A673 (cell line): Measurements from ENCODE around the gene CHRM4.

ENCODE experiments used
- CTCF ChIP-seq: fragments of 300-800, 200-600 bp; sonication (generic); conservative IDR thresholded peaks from 2 replicates; pipeline ENCODE4 v1.5.1; 2017; ENCODE audit warnings: low read depth, mild to moderate bottlenecking, antibody characterized with exemption, low read length, moderate library complexity, mixed read lengths
- EZH2 ChIP-seq: fragments of 200-600 bp; sonication (generic); IDR thresholded peaks from 2 replicates; pipeline ENCODE4 v1.6.1; 2017; ENCODE audit warnings: borderline replicate concordance, low read depth, mild to moderate bottlenecking, mixed read lengths, antibody characterized with exemption, low read length; ENCODE audit not compliant: poor library complexity, severe bottlenecking

GRCh38 chr11:46410021-46410420, 18.4 kb upstream of the CHRM4 start:
- TF ChIP-seq CTCF, result peak; percentile 68
- TF ChIP-seq EZH2, result no peak
